A673 (cell line): ENCODE data around the gene CDHR3.

ENCODE experiments used
- EZH2 ChIP-seq: fragments of 200-600 bp; sonication (generic); IDR thresholded peaks from 2 replicates; pipeline ENCODE4 v1.6.1; 2017; ENCODE audit warnings: borderline replicate concordance, low read depth, mild to moderate bottlenecking, mixed read lengths, antibody characterized with exemption, low read length; ENCODE audit not compliant: poor library complexity, severe bottlenecking
- TF ChIP-seq, protein P1 (sequence below): fragments of 300-800, 200-600 bp; sonication (generic); conservative IDR thresholded peaks from 2 replicates; pipeline ENCODE4 v1.5.1; 2017; ENCODE audit warnings: low read depth, mild to moderate bottlenecking, antibody characterized with exemption, low read length, moderate library complexity, mixed read lengths

- TF ChIP-seq, protein P1, sequence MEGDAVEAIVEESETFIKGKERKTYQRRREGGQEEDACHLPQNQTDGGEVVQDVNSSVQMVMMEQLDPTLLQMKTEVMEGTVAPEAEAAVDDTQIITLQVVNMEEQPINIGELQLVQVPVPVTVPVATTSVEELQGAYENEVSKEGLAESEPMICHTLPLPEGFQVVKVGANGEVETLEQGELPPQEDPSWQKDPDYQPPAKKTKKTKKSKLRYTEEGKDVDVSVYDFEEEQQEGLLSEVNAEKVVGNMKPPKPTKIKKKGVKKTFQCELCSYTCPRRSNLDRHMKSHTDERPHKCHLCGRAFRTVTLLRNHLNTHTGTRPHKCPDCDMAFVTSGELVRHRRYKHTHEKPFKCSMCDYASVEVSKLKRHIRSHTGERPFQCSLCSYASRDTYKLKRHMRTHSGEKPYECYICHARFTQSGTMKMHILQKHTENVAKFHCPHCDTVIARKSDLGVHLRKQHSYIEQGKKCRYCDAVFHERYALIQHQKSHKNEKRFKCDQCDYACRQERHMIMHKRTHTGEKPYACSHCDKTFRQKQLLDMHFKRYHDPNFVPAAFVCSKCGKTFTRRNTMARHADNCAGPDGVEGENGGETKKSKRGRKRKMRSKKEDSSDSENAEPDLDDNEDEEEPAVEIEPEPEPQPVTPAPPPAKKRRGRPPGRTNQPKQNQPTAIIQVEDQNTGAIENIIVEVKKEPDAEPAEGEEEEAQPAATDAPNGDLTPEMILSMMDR: no peak
- TF ChIP-seq EZH2: no peak
Measured at GRCh38 chr7:105990141-105990540, 27.1 kb downstream of the CDHR3 start.
